ENCODE measurements around the gene COX7A1.

- TF ChIP-seq CTCF (conservative IDR thresholded peaks at IDR 0.05; ENCODE audit: low read length) (no peak), EZH2phosphoT487 (IDR thresholded peaks at IDR 0.05; ENCODE audit: borderline replicate concordance, low read depth, low read length) (no peak)
Measured at GRCh38 chr19:36153126-36153525, 879 bp upstream of the COX7A1 start.

Measured in OCI-LY7 (cell line).